ENCODE data around the gene HPS4.

Gene HPS4

DNA sequence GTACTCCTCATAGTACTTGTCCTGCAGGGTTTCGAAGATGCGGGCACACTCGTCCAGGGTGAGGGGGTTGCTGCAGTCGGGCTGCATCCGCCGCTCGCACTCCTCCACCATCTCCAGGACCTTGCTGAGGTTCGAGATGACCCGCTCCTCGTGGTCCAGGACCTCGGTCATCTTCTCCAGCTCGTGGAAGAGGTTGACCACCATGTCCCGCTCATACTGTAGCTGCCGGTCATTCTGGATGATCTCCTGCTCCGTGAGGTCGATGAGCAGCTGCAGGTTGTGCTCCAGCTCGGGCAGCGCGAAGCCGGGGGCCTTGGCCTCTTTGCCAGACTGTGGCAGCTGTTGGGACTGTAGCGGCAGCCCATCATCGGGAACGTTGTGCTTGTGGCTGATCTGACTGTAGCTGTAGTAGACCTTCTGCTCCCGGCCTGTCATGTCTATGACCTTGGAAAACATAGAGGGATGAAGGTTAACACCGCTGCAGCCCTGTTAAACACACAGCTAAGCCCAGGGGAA, 15.7 kb upstream of the HPS4 start:
- H3K4me3 ChIP-seq (replicated peaks; ENCODE audit: low read depth, low read length), result no peak overlapping the region
- TF ChIP-seq, protein P1, sequence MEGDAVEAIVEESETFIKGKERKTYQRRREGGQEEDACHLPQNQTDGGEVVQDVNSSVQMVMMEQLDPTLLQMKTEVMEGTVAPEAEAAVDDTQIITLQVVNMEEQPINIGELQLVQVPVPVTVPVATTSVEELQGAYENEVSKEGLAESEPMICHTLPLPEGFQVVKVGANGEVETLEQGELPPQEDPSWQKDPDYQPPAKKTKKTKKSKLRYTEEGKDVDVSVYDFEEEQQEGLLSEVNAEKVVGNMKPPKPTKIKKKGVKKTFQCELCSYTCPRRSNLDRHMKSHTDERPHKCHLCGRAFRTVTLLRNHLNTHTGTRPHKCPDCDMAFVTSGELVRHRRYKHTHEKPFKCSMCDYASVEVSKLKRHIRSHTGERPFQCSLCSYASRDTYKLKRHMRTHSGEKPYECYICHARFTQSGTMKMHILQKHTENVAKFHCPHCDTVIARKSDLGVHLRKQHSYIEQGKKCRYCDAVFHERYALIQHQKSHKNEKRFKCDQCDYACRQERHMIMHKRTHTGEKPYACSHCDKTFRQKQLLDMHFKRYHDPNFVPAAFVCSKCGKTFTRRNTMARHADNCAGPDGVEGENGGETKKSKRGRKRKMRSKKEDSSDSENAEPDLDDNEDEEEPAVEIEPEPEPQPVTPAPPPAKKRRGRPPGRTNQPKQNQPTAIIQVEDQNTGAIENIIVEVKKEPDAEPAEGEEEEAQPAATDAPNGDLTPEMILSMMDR (IDR thresholded peaks at IDR 0.05; ENCODE audit: low read depth, low read length, missing control alignments), result no peak
- no peak for DNase-seq (ENCODE audit: extremely low read depth, low read depth)

DNA sequence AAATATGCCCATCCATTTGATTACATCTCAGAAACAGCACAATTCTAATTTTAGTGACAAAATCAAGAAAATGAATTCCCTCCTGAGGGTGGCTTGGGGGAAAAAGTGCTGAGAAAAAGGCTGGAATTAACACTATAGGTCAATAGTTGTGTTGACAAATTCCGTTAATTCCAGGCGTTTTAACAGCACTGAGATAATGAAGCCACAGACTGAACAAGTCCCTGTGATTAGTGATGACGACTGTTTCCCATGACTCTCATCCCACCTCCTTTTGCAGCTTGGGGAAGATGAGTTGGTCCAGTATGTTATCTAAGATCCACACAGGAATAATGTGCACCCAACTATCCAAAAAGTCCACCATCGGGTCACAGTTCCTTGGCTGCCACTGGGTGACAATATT, 12.9 kb upstream of the HPS4 start:
- no peak for DNase-seq (ENCODE audit: extremely low read depth, low read depth)
- TF ChIP-seq, protein P1 (IDR thresholded peaks at IDR 0.05; ENCODE audit: low read depth, low read length, missing control alignments), result no peak

DNA sequence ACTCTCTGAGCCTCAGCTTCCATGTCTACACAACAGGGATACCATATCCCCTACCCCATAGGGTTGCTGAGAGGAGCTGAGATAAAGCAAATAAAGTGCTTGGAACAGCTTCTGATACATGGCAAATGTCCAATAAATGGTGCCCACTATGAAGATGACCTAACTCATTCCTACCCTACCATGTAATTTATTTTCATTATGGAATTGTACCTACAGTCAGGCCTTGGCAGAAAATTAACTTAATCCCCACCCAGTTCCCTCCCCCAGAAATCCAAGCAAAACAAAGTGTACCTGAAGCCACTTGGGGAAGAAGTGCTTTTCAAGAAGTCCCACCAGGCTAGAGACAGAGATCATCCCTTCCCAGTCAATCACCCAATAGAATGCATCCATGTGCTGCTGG, 10.9 kb upstream of the HPS4 start:
- TF ChIP-seq, protein P1 (IDR thresholded peaks at IDR 0.05; ENCODE audit: low read depth, low read length, missing control alignments), result no peak
- DNase-seq (ENCODE audit: extremely low read depth, low read depth), result no peak
- no peak overlapping the region for H3K4me3 ChIP-seq (replicated peaks; ENCODE audit: low read depth, low read length)

More for the DNA sequence above, 12.9 kb upstream of the HPS4 start:
- H3K4me3 ChIP-seq (replicated peaks; ENCODE audit: low read depth, low read length), result no peak overlapping the region

DNA sequence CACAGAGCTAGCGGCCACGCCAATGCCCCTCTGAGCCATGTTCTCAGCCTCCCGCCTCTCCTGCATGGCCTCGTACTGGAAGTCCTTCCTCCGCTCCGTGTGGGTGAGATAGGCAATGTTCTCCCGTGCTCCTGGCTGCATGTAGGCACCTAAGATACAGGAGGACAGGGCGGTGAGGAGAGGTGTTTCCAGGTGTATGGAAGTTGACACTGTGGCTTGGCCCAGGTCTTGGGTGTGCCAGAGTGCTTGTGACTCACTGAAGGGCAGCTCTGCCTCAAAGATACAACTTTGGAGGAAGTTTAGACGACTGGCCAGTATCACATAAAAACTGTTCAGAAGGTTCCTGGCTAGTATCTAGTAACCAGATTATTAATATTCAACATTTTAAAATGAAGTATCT, 8.6 kb upstream of the HPS4 start:
- TF ChIP-seq, protein P1 (IDR thresholded peaks at IDR 0.05; ENCODE audit: low read depth, low read length, missing control alignments), result no peak
- no peak for DNase-seq (ENCODE audit: extremely low read depth, low read depth)
- H3K4me3 ChIP-seq (replicated peaks; ENCODE audit: low read depth, low read length), result no peak overlapping the region

DNA sequence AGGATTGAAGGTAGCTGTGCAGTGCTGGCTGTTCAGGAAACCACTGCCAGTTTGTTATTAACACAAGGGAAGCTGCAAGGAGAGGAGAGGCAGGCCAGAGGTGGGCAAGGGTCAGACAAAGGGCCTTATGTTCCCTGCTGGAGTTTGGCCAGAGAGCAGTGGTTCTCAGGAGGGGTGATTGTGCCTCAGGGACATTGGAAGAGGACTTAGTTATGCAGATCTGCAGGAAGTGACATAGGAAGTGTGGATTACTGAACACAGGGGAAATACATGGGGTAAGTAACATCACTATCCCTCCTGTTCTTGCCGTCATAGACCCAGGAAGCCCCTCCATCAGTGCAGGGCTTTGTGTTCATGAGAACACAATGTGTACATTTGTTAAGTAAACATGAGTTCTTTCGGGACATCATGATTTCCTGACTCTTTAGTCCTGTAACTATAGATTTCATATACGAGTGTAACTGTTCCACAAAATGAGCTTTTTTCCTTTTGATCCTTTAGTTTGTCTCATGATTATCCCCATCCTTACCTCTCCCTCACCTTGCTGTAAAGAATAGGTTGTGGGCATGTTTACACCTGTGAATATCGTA, 6.0 kb upstream of the HPS4 start:
- TF ChIP-seq, protein P1 (IDR thresholded peaks at IDR 0.05; ENCODE audit: low read depth, low read length, missing control alignments), result no peak
- no peak for DNase-seq (ENCODE audit: extremely low read depth, low read depth)
- H3K4me3 ChIP-seq (replicated peaks; ENCODE audit: low read depth, low read length), result no peak overlapping the region

DNA sequence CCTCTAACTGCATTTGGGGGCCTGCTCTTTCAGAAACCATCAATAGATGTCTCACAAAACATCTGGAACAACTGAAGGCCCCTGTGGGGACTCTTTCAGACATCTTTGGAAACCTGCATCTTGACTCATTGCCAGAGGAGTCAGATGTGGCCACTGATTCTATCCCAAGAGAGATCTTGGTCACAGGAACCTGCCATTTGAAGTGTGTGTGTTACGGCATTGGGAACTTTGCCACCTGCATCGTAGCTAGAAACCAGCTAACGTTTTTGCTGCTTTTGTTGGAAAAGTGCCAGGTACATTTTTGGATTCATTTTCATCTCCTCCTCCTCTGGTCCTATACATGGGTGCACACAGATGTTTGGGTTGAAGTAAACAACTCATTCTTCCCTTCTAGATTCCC, 4.4 kb upstream of the HPS4 start:
- H3K4me3 ChIP-seq (replicated peaks; ENCODE audit: low read depth, low read length), result no peak overlapping the region
- DNase-seq (ENCODE audit: extremely low read depth, low read depth), result no peak
- TF ChIP-seq, protein P1 (IDR thresholded peaks at IDR 0.05; ENCODE audit: low read depth, low read length, missing control alignments), result no peak

DNA sequence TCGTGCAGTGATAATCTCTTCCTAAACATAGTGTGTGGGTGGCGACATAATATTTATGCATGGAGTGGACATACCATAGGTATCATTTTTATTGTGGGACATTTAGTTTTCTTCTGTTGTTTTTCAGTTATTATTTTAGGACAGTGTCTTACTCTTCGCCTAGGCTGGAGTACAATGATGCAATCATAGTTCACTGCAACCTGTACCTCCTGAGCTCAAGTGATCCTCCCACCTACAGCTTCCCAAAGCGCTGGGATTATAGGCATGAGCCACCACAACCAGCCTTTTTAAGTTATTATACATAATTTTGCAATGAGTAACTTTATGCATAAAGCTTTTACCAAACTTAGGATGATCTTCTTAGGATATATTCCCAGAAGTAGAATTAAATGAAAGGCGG, 2.8 kb upstream of the HPS4 start:
- TF ChIP-seq, protein P1 (IDR thresholded peaks at IDR 0.05; ENCODE audit: low read depth, low read length, missing control alignments), result no peak
- H3K4me3 ChIP-seq (replicated peaks; ENCODE audit: low read depth, low read length), result no peak overlapping the region
- DNase-seq (ENCODE audit: extremely low read depth, low read depth), result no peak

All from HFF-Myc (cell line).